Fibroblast of peridontal ligament (primary cell): ENCODE measurements around the gene COL5A3.

ENCODE experiments used
- DNase-seq: peaks from one replicate; pipeline ENCODE4 v3.0.0-alpha.2; 2010; ENCODE audit errors: extremely low read depth

The COL5A3 gene

GRCh38 chr19:9971166-9971897 is 39.0 kb downstream of the COL5A3 start:
- DNase-seq, result no peak

DNA sequence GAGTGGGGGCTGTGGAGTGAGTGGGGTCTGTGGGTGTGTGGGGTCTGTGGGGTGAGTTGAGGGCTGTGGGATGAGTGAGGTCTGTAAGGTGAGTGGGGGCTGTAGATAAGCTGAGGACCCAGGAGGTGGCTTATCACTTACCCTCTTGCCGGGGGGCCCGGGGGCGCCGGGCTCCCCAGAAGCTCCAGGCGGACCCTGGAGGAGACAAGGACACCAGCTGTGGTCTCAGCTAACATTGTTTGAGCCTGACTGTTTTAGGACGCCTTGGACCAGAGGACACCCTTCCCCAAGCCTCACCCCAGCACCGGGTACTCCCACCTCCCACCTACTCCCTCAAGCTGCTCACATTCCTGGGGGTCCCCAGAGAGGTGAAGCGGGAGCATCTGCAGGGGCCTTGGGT is 39.8 kb downstream of the COL5A3 start:
- no peak for DNase-seq

DNA sequence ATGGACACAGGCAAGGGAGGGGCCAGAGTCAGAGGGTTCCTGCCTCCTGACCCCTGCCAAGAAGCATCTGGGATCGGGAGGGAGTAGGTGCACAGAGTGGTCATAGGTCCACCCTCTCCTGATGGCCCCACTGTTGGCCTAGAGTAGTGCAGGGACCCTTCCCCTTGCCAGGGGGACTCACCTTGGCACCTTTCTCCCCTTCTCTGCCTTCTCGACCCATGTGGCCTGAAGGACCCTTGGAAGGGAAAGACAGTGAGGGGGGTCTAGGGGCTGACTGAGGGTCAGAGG is 40.7 kb downstream of the COL5A3 start:
- no peak for DNase-seq

- no peak for DNase-seq
Measured at GRCh38 chr19:9968820-9969687, 41.2 kb downstream of the COL5A3 start.

DNA sequence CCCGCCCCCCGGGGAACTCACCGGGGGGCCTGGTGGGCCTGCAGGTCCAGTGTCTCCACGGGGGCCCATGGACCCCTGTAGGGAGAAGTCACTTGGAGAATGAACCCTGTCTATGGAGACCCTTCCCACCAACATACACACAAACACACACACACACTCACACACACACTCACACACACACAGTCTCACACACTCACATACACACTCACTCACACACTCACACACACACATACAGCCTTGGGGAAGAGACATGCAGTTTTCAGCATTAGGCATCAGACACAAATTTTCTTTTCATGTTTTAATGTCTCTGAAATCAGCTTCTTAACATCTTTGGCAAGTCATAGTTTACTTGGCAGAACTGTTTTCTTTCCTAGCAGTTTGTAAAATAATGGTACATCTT is 43.0 kb downstream of the COL5A3 start:
- DNase-seq, result peak; percentile 21

DNA sequence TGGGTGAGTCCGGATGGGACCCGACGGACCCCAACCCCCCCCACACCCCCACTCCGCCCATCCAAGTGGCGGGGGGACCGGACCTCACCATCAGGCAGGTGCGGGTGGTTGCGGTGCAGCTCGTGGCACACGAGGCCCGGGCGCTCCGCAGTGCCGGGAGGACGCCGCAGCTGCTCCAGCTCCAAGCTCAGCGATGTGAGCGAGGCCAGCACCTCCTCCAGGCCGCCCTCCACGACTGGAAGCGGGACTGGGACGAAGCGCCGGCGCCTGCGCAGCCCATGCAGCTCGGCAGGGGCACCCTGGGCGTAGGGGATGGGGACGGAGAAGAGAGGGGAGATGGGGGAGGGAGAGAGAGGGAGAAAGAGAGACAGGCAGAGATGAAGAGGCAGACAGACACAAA is 43.9 kb downstream of the COL5A3 start:
- DNase-seq, result no peak

GRCh38 chr19:9966024-9966423 is 44.3 kb downstream of the COL5A3 start:
- no peak for DNase-seq

DNA sequence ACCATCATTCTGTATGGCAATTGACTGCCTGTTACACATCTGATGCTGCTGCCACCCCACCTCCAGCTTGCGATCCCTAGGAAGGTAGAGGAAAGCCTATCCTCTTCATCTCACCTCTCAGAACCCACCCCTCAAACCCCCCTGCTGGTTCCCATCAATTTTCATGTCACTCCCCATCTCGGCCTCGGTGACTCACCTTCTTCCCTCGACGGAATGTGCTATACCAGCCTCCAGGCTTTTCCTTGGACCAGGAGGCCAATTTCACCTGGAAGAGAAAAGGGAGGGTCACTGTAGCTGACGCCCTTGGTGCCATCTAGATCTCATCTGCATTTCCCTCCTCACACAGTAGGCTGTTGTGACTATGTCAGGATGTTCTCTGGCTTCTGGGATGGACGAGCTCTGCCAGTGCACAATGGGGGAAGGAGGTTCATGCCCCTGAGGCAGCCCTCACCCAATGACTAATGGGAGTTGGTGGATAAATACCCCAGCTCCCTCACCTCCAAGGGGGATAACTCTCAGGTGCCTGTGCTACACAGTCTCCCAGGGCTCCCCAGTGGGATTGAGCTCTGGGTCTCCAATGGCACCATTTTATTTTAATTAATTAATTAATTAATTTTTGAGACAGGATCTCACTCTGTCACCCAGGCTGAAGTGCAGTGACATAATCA is 47.5 kb downstream of the COL5A3 start:
- DNase-seq, result no peak

DNA sequence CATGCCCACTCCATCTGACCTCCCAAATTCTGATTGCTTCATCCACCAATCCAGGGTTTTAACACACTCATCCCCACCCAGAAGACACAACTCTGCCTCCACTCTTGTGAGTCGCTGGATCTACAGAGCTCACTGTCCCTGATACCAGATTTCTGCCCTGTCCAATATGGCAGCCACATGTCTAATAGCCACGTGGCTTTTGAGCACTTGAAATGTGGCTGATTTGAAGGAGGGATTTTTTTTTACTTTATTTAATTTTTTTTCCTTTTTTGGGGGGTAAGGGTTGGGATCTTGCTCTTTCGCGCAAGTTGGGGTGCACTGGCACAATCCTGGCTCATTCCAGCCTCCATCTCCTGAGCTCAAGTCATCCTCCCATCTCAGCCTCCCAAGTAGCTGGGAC is 49.2 kb downstream of the COL5A3 start:
- no peak for DNase-seq

DNA sequence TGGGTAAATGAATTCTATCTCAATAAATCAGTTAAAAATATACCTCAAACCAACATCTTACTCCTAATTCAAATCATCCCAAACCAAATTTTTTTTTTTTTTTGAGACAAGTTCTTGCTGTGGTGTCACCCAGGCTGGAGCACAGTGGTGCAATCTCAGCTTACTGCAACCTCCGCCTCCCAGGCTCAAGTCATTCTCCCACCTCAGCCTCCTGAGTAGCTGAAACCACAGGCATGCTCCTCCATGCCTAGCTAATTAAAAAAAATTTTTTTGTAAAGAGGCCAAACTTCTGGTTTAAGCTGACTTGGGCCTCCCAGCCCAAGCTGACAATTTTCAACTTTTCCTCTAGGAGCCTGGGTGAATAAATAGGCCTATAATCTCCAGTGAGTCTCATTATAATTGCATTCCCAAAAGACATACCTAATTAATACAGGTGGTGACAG is 51.9 kb downstream of the COL5A3 start:
- DNase-seq, result peak; percentile 96

DNA sequence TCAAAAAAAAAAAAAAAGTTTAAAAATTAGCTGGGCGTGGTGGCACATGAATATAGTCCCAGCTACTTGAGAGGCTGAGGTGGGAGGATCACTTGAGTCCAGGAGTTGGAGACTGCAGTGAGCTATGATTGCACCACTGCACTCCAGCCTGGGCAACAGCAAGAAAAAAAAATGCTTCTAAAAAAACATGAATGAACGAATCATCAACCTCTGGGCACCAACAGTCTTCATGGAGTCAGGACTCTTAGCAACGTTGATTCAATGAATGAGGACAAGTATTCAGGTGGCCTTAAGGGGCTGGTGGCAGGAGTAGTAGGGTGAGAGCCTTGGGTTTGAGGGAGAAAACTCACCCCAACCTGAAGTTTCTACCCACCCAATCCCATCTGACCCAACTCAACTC is 53.3 kb downstream of the COL5A3 start:
- peak; percentile 33 for DNase-seq

DNA sequence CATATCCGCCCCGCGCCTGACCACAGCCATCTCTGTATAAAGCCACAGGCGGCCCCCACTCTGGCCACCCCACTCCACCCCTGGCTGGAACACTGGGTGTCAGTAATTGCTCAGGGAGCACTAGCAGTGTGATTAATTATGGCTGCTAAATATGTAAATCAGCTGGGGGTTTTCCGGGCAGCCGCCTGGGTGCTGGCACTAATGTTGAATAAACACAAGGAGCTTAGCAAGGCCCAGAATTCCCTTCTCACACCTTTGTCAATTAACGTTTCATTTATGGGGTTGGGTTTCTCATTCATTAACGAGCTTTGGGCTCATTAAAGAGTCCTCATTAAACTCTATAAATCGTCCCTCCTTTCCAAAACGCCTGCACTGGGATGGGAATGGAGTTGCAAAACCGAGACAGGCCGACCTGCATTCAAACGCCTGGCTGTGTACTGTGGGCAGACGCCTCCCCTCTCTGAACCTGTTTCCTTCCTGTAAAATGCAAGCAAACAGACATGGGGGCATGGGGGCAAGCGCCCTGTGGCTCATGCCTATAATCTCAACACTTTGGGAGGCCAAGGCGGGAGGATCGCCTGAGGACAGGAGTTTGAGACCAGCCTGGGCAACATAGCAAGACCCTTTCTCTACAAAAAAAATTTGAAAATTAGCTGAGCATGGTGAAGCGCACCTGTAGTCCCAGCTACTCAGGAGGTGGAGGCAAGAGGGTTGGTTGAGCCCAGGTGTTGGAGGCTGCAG is 56.3 kb downstream of the COL5A3 start:
- no peak for DNase-seq

DNA sequence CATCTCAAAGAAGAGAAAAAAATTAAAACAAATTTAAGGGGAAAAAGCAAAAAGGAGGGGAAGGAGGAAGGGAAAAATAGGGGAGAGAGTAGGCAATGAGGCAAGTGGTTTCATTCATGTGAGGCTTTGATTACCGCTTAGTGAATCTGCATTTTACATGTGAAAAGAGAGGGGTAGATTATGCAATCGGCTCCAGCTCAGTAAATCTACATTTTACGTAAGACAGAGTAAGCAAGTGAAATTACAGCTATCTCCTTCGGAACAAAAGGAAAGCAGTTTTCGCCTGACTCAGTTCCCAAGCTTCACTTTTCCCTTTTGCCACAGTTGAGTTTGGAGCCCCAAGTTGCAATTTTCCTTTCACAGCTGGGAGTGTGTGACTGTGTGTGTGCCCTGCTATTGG is 58.0 kb downstream of the COL5A3 start:
- DNase-seq, result peak; percentile 42

DNA sequence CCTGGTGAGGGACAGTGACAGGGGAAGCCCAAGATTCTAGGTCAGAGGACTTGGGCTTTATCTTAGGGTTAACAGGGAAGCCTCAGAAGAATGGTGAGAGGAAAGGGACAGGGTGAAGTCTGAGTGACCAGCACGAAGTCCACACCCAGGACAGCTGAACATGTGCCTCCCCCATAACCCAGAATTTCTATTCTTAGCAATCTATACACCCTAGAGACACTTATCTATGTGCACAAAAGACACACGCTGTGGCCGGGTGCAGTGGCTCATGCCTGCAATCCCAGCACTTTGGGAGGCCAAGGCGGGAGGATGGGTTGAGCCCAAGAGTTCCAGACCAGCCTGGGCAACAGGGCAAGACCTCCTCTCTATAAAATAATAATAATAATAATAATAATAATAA is 62.9 kb downstream of the COL5A3 start:
- DNase-seq, result no peak

DNA sequence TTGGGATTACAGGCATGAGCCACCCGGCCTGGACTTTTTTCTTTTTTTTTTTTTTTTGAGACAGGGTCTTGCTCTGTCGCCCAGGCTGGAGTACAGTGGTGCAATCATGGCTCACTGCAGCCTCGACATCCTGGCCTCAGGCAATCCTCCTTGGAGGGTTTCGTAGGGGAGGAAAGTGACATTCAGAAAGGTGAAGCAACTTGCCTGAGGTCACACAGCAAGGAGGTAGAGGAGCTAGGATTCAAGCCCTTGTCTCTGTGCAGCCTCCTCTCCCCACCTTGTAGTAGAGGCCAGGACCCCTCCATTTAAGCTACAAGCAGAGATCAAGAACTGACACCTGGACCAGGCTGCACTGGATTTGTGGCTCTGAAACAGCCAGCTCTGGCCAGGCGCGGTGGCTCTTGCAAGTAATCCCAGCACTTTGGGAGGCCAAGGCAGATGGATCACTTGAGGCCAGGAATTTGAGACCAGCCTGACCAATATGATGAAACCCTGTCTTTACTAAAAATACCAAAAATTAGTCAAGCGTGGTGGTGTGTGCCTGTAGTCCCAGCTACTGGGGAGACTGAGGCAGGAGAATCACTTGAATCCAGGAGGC is 63.7 kb downstream of the COL5A3 start:
- DNase-seq, result peak; percentile 18

DNA sequence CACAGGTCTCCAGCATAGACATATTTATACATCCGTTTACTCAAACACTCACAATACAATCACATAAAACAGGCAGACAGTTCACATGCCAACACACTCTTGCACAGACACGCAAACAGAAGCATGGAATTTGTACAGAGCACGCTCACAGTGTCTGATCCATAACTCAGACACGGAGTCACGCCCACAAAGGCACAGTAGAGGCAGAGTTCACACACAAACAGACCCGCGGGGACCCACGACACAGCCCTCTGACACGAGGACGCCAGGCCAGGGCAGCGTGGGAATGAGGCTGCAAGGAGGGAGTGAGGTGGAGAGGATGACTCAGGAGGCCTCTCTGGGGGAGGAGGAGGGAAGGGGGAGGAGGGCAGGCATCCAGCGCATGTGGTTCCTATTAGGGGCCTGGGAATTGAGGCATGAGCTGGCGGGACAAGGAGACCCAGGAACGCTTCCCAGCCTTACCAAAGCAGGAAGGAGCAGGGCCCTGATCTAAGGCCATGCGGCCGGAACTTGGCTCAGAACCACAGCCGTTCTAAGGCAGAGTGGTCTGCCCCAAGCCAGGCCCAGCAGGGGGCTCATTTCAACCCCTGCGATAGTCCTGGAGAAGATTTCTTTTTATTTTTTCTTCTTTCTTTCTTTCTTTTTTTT is 64.9 kb downstream of the COL5A3 start:
- DNase-seq, result peak; percentile 99

- DNase-seq, result no peak
Measured at GRCh38 chr19:9943744-9944143, 66.6 kb downstream of the COL5A3 start.

GRCh38 chr19:9941671-9942070 is 68.6 kb downstream of the COL5A3 start:
- DNase-seq, result peak; percentile 86

GRCh38 chr19:9941231-9941630 is 69.1 kb downstream of the COL5A3 start:
- no peak for DNase-seq

GRCh38 chr19:9940778-9941177 is 69.5 kb downstream of the COL5A3 start:
- peak; percentile 24 for DNase-seq

DNA sequence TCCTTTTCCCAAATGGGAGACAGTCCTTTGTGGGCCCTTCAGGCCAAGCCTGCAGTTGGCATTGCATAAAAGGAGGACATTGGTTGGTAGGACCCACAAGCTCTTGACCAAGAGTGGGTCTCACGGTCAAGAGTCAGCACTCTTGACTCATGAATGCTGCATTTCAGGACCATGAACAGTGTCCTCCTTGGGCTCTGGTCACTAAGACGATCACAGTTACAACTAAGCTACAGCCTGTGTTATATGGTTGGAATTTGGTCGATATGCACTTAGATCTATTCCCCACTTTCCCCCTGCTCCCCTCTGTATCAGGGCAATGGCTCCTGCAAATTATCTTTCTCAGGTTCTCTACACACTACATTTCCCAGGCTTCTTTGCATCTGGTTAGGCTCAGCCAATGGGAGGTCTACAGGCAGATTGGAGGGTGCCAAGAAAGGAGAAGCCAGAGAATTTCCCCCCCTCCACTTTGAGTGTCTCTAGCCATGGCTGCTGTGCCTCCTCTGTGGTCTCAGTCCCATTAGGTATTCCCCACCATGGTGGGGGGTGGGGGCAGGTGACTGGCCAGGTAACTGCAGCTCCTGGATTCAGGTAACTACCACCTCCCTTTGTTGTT is 70.9 kb downstream of the COL5A3 start:
- peak; percentile 60 for DNase-seq
